Activated gamma-delta T cell (primary cell): ENCODE results near the gene SMYD3.
"Not testable (repeated sequence)": the region's sequence is repeated elsewhere in the genome, so short reads cannot be mapped to it uniquely, and the experiment has no call there.

Experiments
- DNase-seq: peaks from one replicate; lab custom pipeline; 2025; lab: John Stamatoyannopoulos, UW

SMYD3 gene

GRCh38 chr1:246108278-246108925, 398.7 kb downstream of the SMYD3 start:
- no peak for DNase-seq

GRCh38 chr1:246107516-246108277, 399.4 kb downstream of the SMYD3 start:
- DNase-seq: no peak

- DNase-seq: no peak
These were observed 400.7 kb downstream of the SMYD3 start for GRCh38 chr1:246106342-246106763.

GRCh38 chr1:246104927-246105326, 402.2 kb downstream of the SMYD3 start:
- DNase-seq: no peak

GRCh38 chr1:246099570-246099969, 407.5 kb downstream of the SMYD3 start:
- no peak for DNase-seq

- DNase-seq: no peak
These were observed 410.7 kb downstream of the SMYD3 start for GRCh38 chr1:246096356-246096755.

- no peak for DNase-seq
These were observed 411.6 kb downstream of the SMYD3 start for GRCh38 chr1:246095443-246095842.

- DNase-seq: no peak
These were observed 413.8 kb downstream of the SMYD3 start for GRCh38 chr1:246093230-246093629.

GRCh38 chr1:246092136-246092535, 414.9 kb downstream of the SMYD3 start:
- no peak for DNase-seq

- no peak for DNase-seq
These were observed 415.6 kb downstream of the SMYD3 start for GRCh38 chr1:246091477-246091876.

GRCh38 chr1:246086191-246086590, 420.9 kb downstream of the SMYD3 start:
- DNase-seq: no peak

- no peak for DNase-seq
These were observed 423.7 kb downstream of the SMYD3 start for GRCh38 chr1:246083416-246083815.

GRCh38 chr1:246081856-246082668, 425.0 kb downstream of the SMYD3 start:
- no peak for DNase-seq

- no peak for DNase-seq
These were observed 425.9 kb downstream of the SMYD3 start for GRCh38 chr1:246081138-246081702.

- DNase-seq: no peak
These were observed 427.0 kb downstream of the SMYD3 start for GRCh38 chr1:246080031-246080430.

GRCh38 chr1:246078888-246079252, 428.2 kb downstream of the SMYD3 start:
- no peak for DNase-seq

GRCh38 chr1:246078126-246078887, 428.8 kb downstream of the SMYD3 start:
- no peak for DNase-seq

GRCh38 chr1:246077476-246077875, 429.6 kb downstream of the SMYD3 start:
- no peak for DNase-seq

- no peak for DNase-seq
These were observed 432.7 kb downstream of the SMYD3 start for GRCh38 chr1:246074421-246074820.

- DNase-seq: no peak
These were observed 434.6 kb downstream of the SMYD3 start for GRCh38 chr1:246072456-246072955.

- DNase-seq: not testable (repeated sequence)
These were observed 435.1 kb downstream of the SMYD3 start for GRCh38 chr1:246071981-246072380.
